NB4 (cell line): ENCODE results near the gene CYP27C1.
"Not testable (repeated sequence)": the region's sequence is repeated elsewhere in the genome, so short reads cannot be mapped to it uniquely, and the experiment has no call there.

Experiments used
- DNase-seq: peaks from one replicate; pipeline ENCODE4 v3.0.0; 2010; ENCODE audit warnings: low read depth
- H3K4me3 ChIP-seq: one replicate; pipeline ENCODE4 v1.5.1; 2011; ENCODE audit warnings: mild to moderate bottlenecking, low read depth, low read length, moderate library complexity
- CTCF ChIP-seq: IDR thresholded peaks from one replicate; pipeline ENCODE4 v1.5.1; 2012; ENCODE audit warnings: low read depth, low read length
- MYC ChIP-seq: IDR thresholded peaks from 2 replicates; pipeline ENCODE4 v1.6.1; 2011; ENCODE audit warnings: low read depth, low read length
- POLR2A ChIP-seq: IDR thresholded peaks from 2 replicates; pipeline ENCODE4 v1.6.1; 2011; ENCODE audit warnings: mild to moderate bottlenecking; ENCODE audit not compliant: insufficient read length; ENCODE audit errors: extremely low read depth
- TF ChIP-seq, protein P1 (sequence below): IDR thresholded peaks from 2 replicates; pipeline ENCODE4 v1.6.1; 2011; ENCODE audit warnings: low read depth, low read length

CYP27C1 gene

DNA sequence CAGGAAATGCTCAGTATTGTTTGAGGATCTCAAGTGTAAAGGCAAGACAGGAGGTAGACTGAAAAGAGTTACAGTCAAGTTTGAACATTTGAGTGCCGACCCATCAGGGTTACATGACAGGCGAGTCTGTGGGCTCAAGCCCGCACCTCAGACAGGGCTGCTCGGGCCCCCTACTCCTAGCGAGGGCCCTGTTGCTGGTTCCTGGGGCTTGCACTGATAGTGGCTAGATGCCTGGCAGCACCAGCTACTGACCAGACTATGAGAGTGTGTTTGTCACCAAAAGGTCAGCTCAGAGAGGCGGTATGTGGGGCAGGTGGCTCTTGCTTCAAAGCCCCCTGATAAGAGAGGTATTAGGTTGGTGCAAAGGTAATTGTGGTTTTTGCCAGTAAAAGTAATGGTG, 35.6 kb upstream of the CYP27C1 start:
- TF ChIP-seq CTCF (no peak), MYC (no peak), POLR2A (no peak)
- TF ChIP-seq, protein P1, sequence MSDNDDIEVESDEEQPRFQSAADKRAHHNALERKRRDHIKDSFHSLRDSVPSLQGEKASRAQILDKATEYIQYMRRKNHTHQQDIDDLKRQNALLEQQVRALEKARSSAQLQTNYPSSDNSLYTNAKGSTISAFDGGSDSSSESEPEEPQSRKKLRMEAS = no peak
- no peak overlapping the region for H3K4me3 ChIP-seq
- DNase-seq = no peak

GRCh38 chr2:127255146-127255545, 35.0 kb upstream of the CYP27C1 start:
- TF ChIP-seq MYC = 0 out of 2 replicates have a peak, but pooled peaks have one; percentile 9
- TF ChIP-seq POLR2A = no peak
- TF ChIP-seq CTCF = no peak
- TF ChIP-seq, protein P1 = 0 out of 2 replicates have a peak, but pooled peaks have one; percentile 18
- peak; percentile 91 for DNase-seq
- H3K4me3 ChIP-seq = no peak overlapping the region

- no peak for DNase-seq
- TF ChIP-seq, protein P1 = no peak
- TF ChIP-seq MYC = no peak
- H3K4me3 ChIP-seq = no peak overlapping the region
Observed at GRCh38 chr2:127254386-127254981, 34.4 kb upstream of the CYP27C1 start.

GRCh38 chr2:127241184-127241583, 21.1 kb upstream of the CYP27C1 start:
- not testable (repeated sequence) for H3K4me3 ChIP-seq
- DNase-seq = peak; percentile 25

GRCh38 chr2:127239395-127239794, 19.3 kb upstream of the CYP27C1 start:
- TF ChIP-seq CTCF (no peak), POLR2A (no peak), MYC (no peak)
- TF ChIP-seq, protein P1 = no peak
- no peak overlapping the region for H3K4me3 ChIP-seq

GRCh38 chr2:127237768-127238167, 17.7 kb upstream of the CYP27C1 start:
- not testable (repeated sequence) for DNase-seq

More at GRCh38 chr2:127239395-127239794, 19.3 kb upstream of the CYP27C1 start:
- DNase-seq = no peak

GRCh38 chr2:127235082-127235702, 15.1 kb upstream of the CYP27C1 start:
- DNase-seq = no peak
- H3K4me3 ChIP-seq = no peak overlapping the region
- no peak for TF ChIP-seq POLR2A
- TF ChIP-seq, protein P1 = no peak

More at GRCh38 chr2:127237768-127238167, 17.7 kb upstream of the CYP27C1 start:
- H3K4me3 ChIP-seq = not testable (repeated sequence)

- DNase-seq = peak; percentile 69
Observed at GRCh38 chr2:127233710-127234109, 13.6 kb upstream of the CYP27C1 start.

More at GRCh38 chr2:127233710-127234109, 13.6 kb upstream of the CYP27C1 start:
- TF ChIP-seq MYC (no peak), POLR2A (no peak), CTCF (no peak)
- TF ChIP-seq, protein P1 = no peak
- H3K4me3 ChIP-seq = no peak overlapping the region
